Natural killer cell (primary cell): Measurements from ENCODE around the gene RNF11. TPM values are rescaled to one million over a fixed set of nuclear protein-coding genes. Genes with fewer than 3 reads are reported as not detected.

Experiments used
- ATAC-seq, 3 donors: fragments of 150-1000 bp in 2 of 3; fragments of 200-7000 bp in 1 of 3; cut with Tn5 transposase; 1 replicate in 1 of 3; 2 replicates in 2 of 3; pipeline ENCODE4 v1.10.0; 2021; ENCODE audit warnings: mild to moderate bottlenecking in 2 of 3, moderate library complexity in 2 of 3
- DNase-seq, 2 donors: peaks; one replicate each; pipeline versions ENCODE4 v3.0.0 to v3.0.0-alpha.2; 2013 to 2021; ENCODE audit warnings: mixed read lengths in 1 of 2
- H3K27ac ChIP-seq: one replicate; pipeline ENCODE4 v1.5.1; 2013; ENCODE audit warnings: mild to moderate bottlenecking, low read length
- H3K27me3 ChIP-seq: one replicate; pipeline ENCODE4 v1.6.1; 2013; ENCODE audit warnings: low read length; ENCODE audit not compliant: control insufficient read depth, insufficient read depth
- H3K36me3 ChIP-seq: one replicate; pipeline ENCODE4 v1.6.1; 2013; ENCODE audit warnings: low read length; ENCODE audit not compliant: control insufficient read depth, insufficient read depth
- H3K4me1 ChIP-seq: one replicate; pipeline ENCODE4 v1.6.1; 2013; ENCODE audit warnings: low read length; ENCODE audit not compliant: control insufficient read depth, insufficient read depth
- H3K4me3 ChIP-seq: one replicate; pipeline ENCODE4 v1.5.1; 2013; ENCODE audit warnings: low read length
- H3K9me3 ChIP-seq: one replicate; pipeline ENCODE4 v1.6.1; 2013; ENCODE audit warnings: low read length; ENCODE audit not compliant: control insufficient read depth, insufficient read depth
- H3K27ac Mint-ChIP-seq, 2 donors: one replicate each; pipeline ENCODE4 v1.8.0; 2022; ENCODE audit warnings: mild to moderate bottlenecking in 2 of 2, mixed read lengths in 2 of 2, moderate library complexity in 1 of 2
- H3K27me3 Mint-ChIP-seq, 2 donors: one replicate each; pipeline ENCODE4 v1.8.0; 2022; ENCODE audit warnings: low read depth in 2 of 2, mixed read lengths in 2 of 2
- H3K36me3 Mint-ChIP-seq: one replicate; pipeline ENCODE4 v1.8.0; 2022; ENCODE audit warnings: mixed read lengths
- H3K4me1 Mint-ChIP-seq, 2 donors: one replicate each; pipeline ENCODE4 v1.8.0; 2022; ENCODE audit warnings: mixed read lengths in 2 of 2
- H3K4me3 Mint-ChIP-seq: one replicate; pipeline ENCODE4 v1.8.0; 2022; ENCODE audit warnings: mild to moderate bottlenecking, moderate library complexity, mixed read lengths
- H3K9me3 Mint-ChIP-seq, 2 donors: one replicate each; pipeline ENCODE4 v1.8.0; 2022; ENCODE audit warnings: mixed read lengths in 2 of 2
- WGBS: methylation state at CpG from one replicate; pipeline ENCODE4 v1.1.7; 2013; ENCODE audit warnings: missing lambda C conversion rate; ENCODE audit not compliant: insufficient coverage; 5-methylcytosine and 5-hydroxymethylcytosine counted together
- intact Hi-C: fragments of 100-400 bp; cut with micrococcal nuclease; formaldehyde crosslinking; loops from one replicate; pipeline ENCODE4 v1.14.2; 2022
- total RNA-seq, 4 donors: library from RNA; stranded (reverse); fragments of 120-200 nt in 1 of 4; gene quantifications; one replicate each; pipeline versions ENCODE4 v1.2.3 to v1.2.4, GENCODE V29; 2013 to 2022
- TF ChIP-seq, protein P1 (sequence below): fragments of 200-600 bp; IDR thresholded peaks from one replicate; pipeline ENCODE4 v1.8.0; 2022; ENCODE audit warnings: antibody characterized with exemption

RNF11 gene, protein sequence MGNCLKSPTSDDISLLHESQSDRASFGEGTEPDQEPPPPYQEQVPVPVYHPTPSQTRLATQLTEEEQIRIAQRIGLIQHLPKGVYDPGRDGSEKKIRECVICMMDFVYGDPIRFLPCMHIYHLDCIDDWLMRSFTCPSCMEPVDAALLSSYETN
- total RNA-seq: 10 to 100 TPM; 68.3 to 89.5 (median 68.4) TPM
- total RNA-seq (2013): 92.4 TPM

DNA sequence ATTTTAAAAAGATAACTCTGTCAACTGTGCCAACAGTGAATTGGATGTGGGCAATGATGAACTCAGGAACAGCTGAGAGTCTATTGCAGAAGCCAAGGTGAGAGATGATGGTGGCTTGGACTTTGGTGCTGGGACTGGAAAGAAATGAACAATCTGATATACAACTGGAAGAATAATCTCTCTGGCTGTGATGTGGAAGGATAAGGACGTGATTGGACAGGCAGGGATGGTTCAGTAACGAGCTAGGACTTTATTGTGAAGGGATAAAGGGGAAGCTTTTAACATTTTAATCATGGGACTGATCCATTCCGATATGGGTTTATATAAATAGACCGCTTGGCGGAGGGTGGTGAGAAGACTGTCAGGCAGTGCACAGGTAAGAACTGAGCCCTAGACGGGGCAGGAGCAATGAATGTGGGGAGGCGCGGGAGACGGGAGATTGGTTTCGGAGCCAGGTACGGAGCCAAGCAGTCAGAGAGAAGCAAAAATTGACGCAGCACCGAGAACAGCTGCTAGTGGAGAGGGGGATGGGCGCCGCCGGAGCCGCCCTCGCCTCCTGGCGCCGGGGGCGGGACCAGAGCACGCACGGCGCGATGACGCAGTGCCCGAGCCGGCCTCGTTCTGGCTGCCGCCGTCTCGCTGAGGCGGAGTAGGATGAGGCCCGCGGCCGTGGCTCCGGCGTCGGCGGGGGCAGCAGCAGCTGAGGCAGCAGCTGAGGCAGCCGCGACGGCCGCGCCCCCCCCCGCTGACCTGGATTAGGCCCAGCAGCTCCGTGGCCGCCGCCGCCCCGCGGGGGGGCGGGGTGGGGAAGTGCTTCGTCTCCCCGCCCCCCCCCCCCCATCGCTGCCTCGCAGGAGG lies at the start of gene RNF11:
Gene RNF11, plus strand, starts transcription at position 601 of the 858 bp plus-strand sequence. CDS start 484 bp downstream, outside the sequence.
- H3K36me3 Mint-ChIP-seq: no peaks in the 10 kb centered on the region
- peak; percentile 93 to 98 (median 95) for ATAC-seq
- no peaks in the 10 kb centered on the region for H3K9me3 Mint-ChIP-seq
- peak; percentile 93 to 97 for DNase-seq
- peaks cover 32 to 39% of the 10 kb centered on the region in 2 donors for H3K4me1 Mint-ChIP-seq
- H3K27ac Mint-ChIP-seq: no peak within 1 kb of the TSS
- H3K4me3 Mint-ChIP-seq: peak within 1 kb of the TSS; percentile 90
- Histone ChIP-seq H3K9me3 (no peaks in the 10 kb centered on the region), H3K4me1 (peaks cover 24% of the 10 kb centered on the region), H3K27me3 (no peaks in the 10 kb centered on the region), H3K27ac (peak within 1 kb of the TSS; percentile 88), H3K36me3 (no peaks in the 10 kb centered on the region), H3K4me3 (peak within 1 kb of the TSS; percentile 99)
- intact Hi-C loops: loop anchor here (5.0 kb wide), 1 partner anchor 274 kb away; the partner anchor contains the start of gene FAF1
- TF ChIP-seq, protein P1, sequence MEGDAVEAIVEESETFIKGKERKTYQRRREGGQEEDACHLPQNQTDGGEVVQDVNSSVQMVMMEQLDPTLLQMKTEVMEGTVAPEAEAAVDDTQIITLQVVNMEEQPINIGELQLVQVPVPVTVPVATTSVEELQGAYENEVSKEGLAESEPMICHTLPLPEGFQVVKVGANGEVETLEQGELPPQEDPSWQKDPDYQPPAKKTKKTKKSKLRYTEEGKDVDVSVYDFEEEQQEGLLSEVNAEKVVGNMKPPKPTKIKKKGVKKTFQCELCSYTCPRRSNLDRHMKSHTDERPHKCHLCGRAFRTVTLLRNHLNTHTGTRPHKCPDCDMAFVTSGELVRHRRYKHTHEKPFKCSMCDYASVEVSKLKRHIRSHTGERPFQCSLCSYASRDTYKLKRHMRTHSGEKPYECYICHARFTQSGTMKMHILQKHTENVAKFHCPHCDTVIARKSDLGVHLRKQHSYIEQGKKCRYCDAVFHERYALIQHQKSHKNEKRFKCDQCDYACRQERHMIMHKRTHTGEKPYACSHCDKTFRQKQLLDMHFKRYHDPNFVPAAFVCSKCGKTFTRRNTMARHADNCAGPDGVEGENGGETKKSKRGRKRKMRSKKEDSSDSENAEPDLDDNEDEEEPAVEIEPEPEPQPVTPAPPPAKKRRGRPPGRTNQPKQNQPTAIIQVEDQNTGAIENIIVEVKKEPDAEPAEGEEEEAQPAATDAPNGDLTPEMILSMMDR: no peak
- H3K27me3 Mint-ChIP-seq: no peaks in the 10 kb centered on the region
- WGBS: under 1% methylated on average over 54 of the region's 57 CpGs

GRCh38 chr1:51188230-51188629 lies 47.8 kb upstream of the RNF11 start:
- H3K27ac ChIP-seq: no peak overlapping the region
- TF ChIP-seq, protein P1: no peak
- intact Hi-C loops: no loop called here
- DNase-seq (no peak), ATAC-seq (no peak)
- Mint-ChIP-seq H3K9me3 (no peaks in the 10 kb centered on the region), H3K27me3 (no peaks in the 10 kb centered on the region), H3K4me1 (no peaks in the 10 kb centered on the region), H3K4me3 (no peak overlapping the region), H3K27ac (no peak overlapping the region), H3K36me3 (no peaks in the 10 kb centered on the region)
- H3K4me3 ChIP-seq: no peak overlapping the region
- no peaks in the 10 kb centered on the region for H3K4me1 ChIP-seq
- H3K27me3 ChIP-seq: no peaks in the 10 kb centered on the region
- H3K36me3 ChIP-seq: no peaks in the 10 kb centered on the region
- H3K9me3 ChIP-seq: no peaks in the 10 kb centered on the region

- Histone ChIP-seq H3K4me1 (no peaks in the 10 kb centered on the region), H3K4me3 (no peak overlapping the region), H3K9me3 (no peaks in the 10 kb centered on the region), H3K27me3 (no peaks in the 10 kb centered on the region), H3K36me3 (no peaks in the 10 kb centered on the region), H3K27ac (no peak overlapping the region)
- Mint-ChIP-seq H3K4me3 (no peak overlapping the region), H3K27ac (no peak overlapping the region), H3K36me3 (no peaks in the 10 kb centered on the region), H3K27me3 (no peaks in the 10 kb centered on the region), H3K9me3 (no peaks in the 10 kb centered on the region), H3K4me1 (no peaks in the 10 kb centered on the region)
- ATAC-seq: peak; percentile 58 to 71 (median 64)
- intact Hi-C loops: loop anchor here (1.0 kb wide), 5 partner anchors 108 to 821 kb away; no protein-coding TSS in a partner anchor
- 74% methylated on average over 2 of the region's 2 CpGs for WGBS
- DNase-seq: peak in 1 of 2 donors; percentile 78
- TF ChIP-seq, protein P1: peak; percentile 98
Observed at GRCh38 chr1:51189421-51190073, 46.5 kb upstream of the RNF11 start.
